ENCODE results near the gene GPC6. TPM values are rescaled to one million over a fixed set of nuclear protein-coding genes. Genes with fewer than 3 reads are reported as not detected.
"Not testable (repeated sequence)": the region's sequence is repeated elsewhere in the genome, so short reads cannot be mapped to it uniquely, and the experiment has no call there.

The GPC6 gene
- total RNA-seq, 3 donors from 2014 or later, result 0.03 to 0.08 TPM; not detected in 1

- DNase-seq (no peak), ATAC-seq (no peak)
- Mint-ChIP-seq H3K27me3 (ENCODE audit: low read depth) (peaks cover 6% of the 10 kb centered on the region), H3K4me3 (no peak overlapping the region), H3K9me3 (no peaks in the 10 kb centered on the region), H3K36me3 (ENCODE audit: insufficient read depth) (peaks cover 2% of the 10 kb centered on the region), H3K4me1 (ENCODE audit: low read depth) (no peaks in the 10 kb centered on the region)
These were observed 959.9 kb downstream of the GPC6 start for GRCh38 chr13:94186470-94186869.

GRCh38 chr13:94188201-94188854 is 961.7 kb downstream of the GPC6 start:
- H3K27me3 Mint-ChIP-seq (ENCODE audit: low read depth), result peaks cover 6% of the 10 kb centered on the region
- no peaks in the 10 kb centered on the region for H3K4me1 Mint-ChIP-seq (ENCODE audit: low read depth)
- no peak for ATAC-seq
- no peak for DNase-seq
- H3K4me3 Mint-ChIP-seq, result no peak overlapping the region
- H3K36me3 Mint-ChIP-seq (ENCODE audit: insufficient read depth), result peaks cover 2% of the 10 kb centered on the region
- no peaks in the 10 kb centered on the region for H3K9me3 Mint-ChIP-seq

GRCh38 chr13:94192431-94192975 is 965.9 kb downstream of the GPC6 start:
- ATAC-seq (no peak), DNase-seq (no peak)
- Mint-ChIP-seq H3K36me3 (ENCODE audit: insufficient read depth) (no peaks in the 10 kb centered on the region), H3K9me3 (no peaks in the 10 kb centered on the region), H3K4me1 (ENCODE audit: low read depth) (no peaks in the 10 kb centered on the region), H3K4me3 (no peak overlapping the region), H3K27me3 (ENCODE audit: low read depth) (peaks cover 3% of the 10 kb centered on the region)

- no peaks in the 10 kb centered on the region for H3K27me3 Mint-ChIP-seq (ENCODE audit: low read depth)
- no peaks in the 10 kb centered on the region for H3K9me3 Mint-ChIP-seq
- H3K36me3 Mint-ChIP-seq (ENCODE audit: insufficient read depth), result no peaks in the 10 kb centered on the region
- H3K4me3 Mint-ChIP-seq, result no peak overlapping the region
- no peak for ATAC-seq
- no peaks in the 10 kb centered on the region for H3K4me1 Mint-ChIP-seq (ENCODE audit: low read depth)
- DNase-seq, result no peak
These were observed 969.1 kb downstream of the GPC6 start for GRCh38 chr13:94195715-94196114.

GRCh38 chr13:94196413-94196812 is 969.8 kb downstream of the GPC6 start:
- Mint-ChIP-seq H3K27me3 (ENCODE audit: low read depth) (no peaks in the 10 kb centered on the region), H3K36me3 (ENCODE audit: insufficient read depth) (no peaks in the 10 kb centered on the region), H3K4me3 (no peak overlapping the region)

GRCh38 chr13:94198681-94199080 is 972.1 kb downstream of the GPC6 start:
- DNase-seq (no peak), ATAC-seq (no peak)
- Mint-ChIP-seq H3K4me3 (no peak overlapping the region), H3K36me3 (ENCODE audit: insufficient read depth) (no peaks in the 10 kb centered on the region), H3K27me3 (ENCODE audit: low read depth) (no peaks in the 10 kb centered on the region), H3K9me3 (no peaks in the 10 kb centered on the region), H3K4me1 (ENCODE audit: low read depth) (no peaks in the 10 kb centered on the region)

More at GRCh38 chr13:94196413-94196812, 969.8 kb downstream of the GPC6 start:
- Mint-ChIP-seq H3K9me3 (no peaks in the 10 kb centered on the region), H3K4me1 (ENCODE audit: low read depth) (no peaks in the 10 kb centered on the region)
- DNase-seq (no peak), ATAC-seq (no peak)

DNA sequence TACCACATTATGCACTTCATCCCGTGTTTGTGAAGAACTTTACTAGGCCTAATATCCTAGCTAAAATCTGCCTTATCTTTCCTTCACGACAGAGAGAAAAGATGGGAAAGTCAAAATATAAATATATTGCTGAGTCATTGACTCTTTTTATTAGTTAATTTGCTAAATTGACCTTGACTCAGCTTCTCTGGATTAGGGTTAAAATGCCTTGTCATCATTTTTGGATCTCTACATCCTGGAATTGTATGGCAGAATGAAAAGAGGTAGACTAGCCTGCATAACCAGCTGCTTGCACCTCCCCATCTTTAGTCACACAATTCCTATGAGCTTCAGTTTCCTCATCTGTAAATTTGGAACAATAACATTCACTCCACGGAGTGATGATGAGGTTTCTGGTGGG is 972.5 kb downstream of the GPC6 start:
- Mint-ChIP-seq H3K36me3 (ENCODE audit: insufficient read depth) (no peaks in the 10 kb centered on the region), H3K27me3 (ENCODE audit: low read depth) (no peaks in the 10 kb centered on the region), H3K4me1 (ENCODE audit: low read depth) (no peaks in the 10 kb centered on the region), H3K4me3 (no peak overlapping the region), H3K9me3 (no peaks in the 10 kb centered on the region)
- no peak for ATAC-seq
- no peak for DNase-seq

DNA sequence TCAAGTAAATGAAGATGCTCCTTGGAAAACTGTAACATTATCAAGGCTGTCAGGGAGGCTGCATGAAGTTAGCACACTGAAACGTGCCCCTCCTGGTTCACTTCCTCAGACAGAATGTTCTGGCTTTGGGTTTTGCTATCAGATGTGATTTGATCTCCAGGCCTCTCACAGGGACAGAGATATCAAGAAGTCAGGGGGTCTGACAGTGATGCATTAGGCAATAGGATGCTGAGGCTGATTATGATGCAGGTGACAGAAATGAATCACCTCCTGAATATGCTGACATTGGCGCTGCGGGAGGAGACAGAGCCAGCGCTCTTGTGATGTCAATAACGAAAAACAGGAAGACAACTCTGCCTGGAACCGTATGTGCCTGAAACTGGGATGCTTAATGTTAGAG is 974.4 kb downstream of the GPC6 start:
- H3K9me3 Mint-ChIP-seq, result no peaks in the 10 kb centered on the region
- DNase-seq, result no peak
- no peak for ATAC-seq
- no peaks in the 10 kb centered on the region for H3K36me3 Mint-ChIP-seq (ENCODE audit: insufficient read depth)
- no peak overlapping the region for H3K4me3 Mint-ChIP-seq
- H3K4me1 Mint-ChIP-seq (ENCODE audit: low read depth), result no peaks in the 10 kb centered on the region
- no peaks in the 10 kb centered on the region for H3K27me3 Mint-ChIP-seq (ENCODE audit: low read depth)

DNA sequence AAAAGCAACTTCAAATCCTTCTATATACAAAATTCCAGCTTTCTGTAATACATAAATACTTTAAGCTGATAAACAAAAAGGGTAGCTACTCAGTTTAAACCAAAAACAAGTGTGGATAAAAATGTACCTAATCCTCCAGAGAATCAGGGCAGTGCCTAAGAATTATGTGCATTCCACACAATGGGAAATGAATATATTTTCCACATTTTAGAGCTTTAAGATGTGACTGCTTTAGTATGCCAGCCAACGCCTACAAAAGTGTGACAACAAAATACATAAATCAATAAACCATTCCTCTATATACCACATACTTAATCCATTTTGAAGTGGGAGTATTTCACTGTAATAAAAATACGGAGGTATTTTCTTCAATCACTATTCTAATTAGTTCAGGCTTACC is 977.6 kb downstream of the GPC6 start:
- Mint-ChIP-seq H3K27me3 (ENCODE audit: low read depth) (no peaks in the 10 kb centered on the region), H3K4me3 (no peak overlapping the region), H3K9me3 (no peaks in the 10 kb centered on the region), H3K36me3 (ENCODE audit: insufficient read depth) (no peaks in the 10 kb centered on the region), H3K4me1 (ENCODE audit: low read depth) (no peaks in the 10 kb centered on the region)
- DNase-seq (no peak), ATAC-seq (no peak)

GRCh38 chr13:94204946-94205345 is 978.3 kb downstream of the GPC6 start:
- H3K9me3 Mint-ChIP-seq, result no peaks in the 10 kb centered on the region
- no peaks in the 10 kb centered on the region for H3K4me1 Mint-ChIP-seq (ENCODE audit: low read depth)
- DNase-seq (no peak), ATAC-seq (no peak)
- no peak overlapping the region for H3K4me3 Mint-ChIP-seq
- H3K27me3 Mint-ChIP-seq (ENCODE audit: low read depth), result no peaks in the 10 kb centered on the region
- no peaks in the 10 kb centered on the region for H3K36me3 Mint-ChIP-seq (ENCODE audit: insufficient read depth)

DNA sequence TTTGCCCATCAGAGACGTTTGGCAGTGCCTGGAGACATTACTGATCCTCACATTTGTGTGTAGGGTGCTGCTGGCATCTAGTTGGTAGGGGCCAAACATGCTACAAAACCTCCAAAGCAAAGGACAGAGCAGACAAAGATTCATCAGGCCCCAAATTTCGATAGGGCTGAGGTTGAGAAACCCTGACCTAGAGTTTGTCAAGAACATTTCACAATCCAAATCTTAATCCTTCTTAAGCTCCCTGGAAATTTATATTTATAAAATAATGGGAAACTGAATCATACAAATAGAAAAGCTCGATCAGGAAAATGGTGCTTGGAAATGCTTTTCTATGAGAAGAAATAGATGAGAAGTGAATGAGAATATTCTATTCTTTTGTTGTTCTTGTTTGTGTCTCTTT is 979.3 kb downstream of the GPC6 start:
- no peaks in the 10 kb centered on the region for H3K27me3 Mint-ChIP-seq (ENCODE audit: low read depth)
- DNase-seq (no peak), ATAC-seq (no peak)
- no peaks in the 10 kb centered on the region for H3K9me3 Mint-ChIP-seq
- H3K4me3 Mint-ChIP-seq, result no peak overlapping the region
- no peaks in the 10 kb centered on the region for H3K36me3 Mint-ChIP-seq (ENCODE audit: insufficient read depth)
- H3K4me1 Mint-ChIP-seq (ENCODE audit: low read depth), result peaks cover under 1% of the 10 kb centered on the region

DNA sequence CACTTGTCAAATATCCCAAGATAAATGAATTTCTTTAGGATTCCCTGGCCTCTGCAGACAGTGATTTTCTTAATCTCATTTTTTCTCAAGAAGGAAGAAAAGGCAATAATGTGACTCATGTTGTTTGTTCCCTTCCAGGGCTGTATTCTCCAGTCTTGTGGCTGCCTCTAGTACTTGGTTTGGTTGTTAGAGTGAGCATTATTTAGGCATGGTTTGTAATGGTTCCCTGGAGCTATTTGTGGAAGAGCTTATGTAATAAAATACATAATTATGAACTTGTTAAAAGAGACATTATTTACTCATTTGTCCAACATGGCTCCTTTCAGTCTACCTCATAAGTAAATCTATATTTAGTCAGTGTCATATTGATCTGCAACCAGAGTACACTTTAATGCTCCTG is 982.5 kb downstream of the GPC6 start:
- no peaks in the 10 kb centered on the region for H3K36me3 Mint-ChIP-seq (ENCODE audit: insufficient read depth)
- DNase-seq (no peak), ATAC-seq (no peak)
- no peaks in the 10 kb centered on the region for H3K27me3 Mint-ChIP-seq (ENCODE audit: low read depth)
- no peak overlapping the region for H3K4me3 Mint-ChIP-seq
- H3K4me1 Mint-ChIP-seq (ENCODE audit: low read depth), result peaks cover 4% of the 10 kb centered on the region
- no peaks in the 10 kb centered on the region for H3K9me3 Mint-ChIP-seq

DNA sequence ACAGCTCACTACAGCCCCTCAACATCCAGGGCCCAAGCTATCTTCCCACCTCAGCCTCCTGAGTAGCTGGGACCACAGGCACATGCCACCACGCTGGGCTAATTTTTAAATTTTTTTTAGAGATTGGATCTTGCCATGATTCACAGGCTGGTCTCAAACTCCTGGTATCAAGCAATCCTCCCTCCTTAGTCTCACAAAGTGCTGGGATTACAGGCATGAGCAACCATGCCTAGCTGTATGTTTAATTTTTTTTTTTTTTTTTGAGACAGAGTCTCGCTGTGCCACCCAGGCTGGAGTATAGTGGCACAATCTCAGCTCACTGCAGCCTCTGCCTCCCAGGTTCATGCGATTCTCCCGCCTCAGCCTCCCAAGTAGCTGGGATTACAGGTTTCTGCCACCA is 983.3 kb downstream of the GPC6 start:
- H3K4me1 Mint-ChIP-seq (ENCODE audit: low read depth); H3K9me3 Mint-ChIP-seq; ATAC-seq; DNase-seq; H3K27me3 Mint-ChIP-seq (ENCODE audit: low read depth); H3K36me3 Mint-ChIP-seq (ENCODE audit: insufficient read depth); H3K4me3 Mint-ChIP-seq: not testable (repeated sequence)

GRCh38 chr13:94210816-94211215 is 984.2 kb downstream of the GPC6 start:
- H3K4me1 Mint-ChIP-seq (ENCODE audit: low read depth), result peaks cover 4% of the 10 kb centered on the region
- peak; percentile 40 to 62 for ATAC-seq
- DNase-seq, result no peak
- H3K9me3 Mint-ChIP-seq, result no peaks in the 10 kb centered on the region
- no peaks in the 10 kb centered on the region for H3K36me3 Mint-ChIP-seq (ENCODE audit: insufficient read depth)
- no peak overlapping the region for H3K4me3 Mint-ChIP-seq
- H3K27me3 Mint-ChIP-seq (ENCODE audit: low read depth), result no peaks in the 10 kb centered on the region

- peaks cover 4% of the 10 kb centered on the region for H3K4me1 Mint-ChIP-seq (ENCODE audit: low read depth)
- ATAC-seq (no peak), DNase-seq (no peak)
- H3K27me3 Mint-ChIP-seq (ENCODE audit: low read depth), result no peaks in the 10 kb centered on the region
- H3K9me3 Mint-ChIP-seq, result no peaks in the 10 kb centered on the region
- no peak overlapping the region for H3K4me3 Mint-ChIP-seq
- H3K36me3 Mint-ChIP-seq (ENCODE audit: insufficient read depth), result no peaks in the 10 kb centered on the region
These were observed 985.6 kb downstream of the GPC6 start for GRCh38 chr13:94212196-94212595.
